HepG2 (cell line): ENCODE data around the gene UAP1L1. TPM values are rescaled to one million over a fixed set of nuclear protein-coding genes. Genes with fewer than 3 reads are reported as not detected.

Experiments
- ARID2 ChIP-seq: sonication (generic); formaldehyde crosslinking; IDR thresholded peaks from 2 replicates; pipeline ENCODE4 v1.8.1; 2022; ENCODE audit warnings: mild to moderate bottlenecking, missing genetic modification reagents, borderline replicate concordance
- CCDC6 ChIP-seq: sonication (generic); formaldehyde crosslinking; IDR thresholded peaks from 2 replicates; pipeline ENCODE4 v1.8.1; 2022; ENCODE audit warnings: mild to moderate bottlenecking, missing genetic modification reagents, moderate library complexity
- ESRRA ChIP-seq: sonication (generic); formaldehyde crosslinking; IDR thresholded peaks from 2 replicates; pipeline ENCODE4 v1.5.1; 2020; ENCODE audit warnings: mild to moderate bottlenecking, low read depth, missing genetic modification reagents
- ISX ChIP-seq: sonication (generic); formaldehyde crosslinking; conservative IDR thresholded peaks from 2 replicates; pipeline ENCODE4 v1.5.0; 2020; ENCODE audit warnings: missing genetic modification reagents
- KMT2A ChIP-seq: sonication (generic); formaldehyde crosslinking; IDR thresholded peaks from 2 replicates; pipeline ENCODE4 v1.4.0; 2020; ENCODE audit warnings: missing genetic modification reagents
- MXI1 ChIP-seq: IDR thresholded peaks from 3 replicates; pipeline ENCODE4 v1.6.1; 2012; ENCODE audit warnings: low read depth, low read length, inconsistent platforms, borderline replicate concordance
- MYC ChIP-seq: sonication (generic); formaldehyde crosslinking; IDR thresholded peaks from 2 replicates; pipeline ENCODE4 v1.9.0; 2021; ENCODE audit warnings: missing genetic modification reagents, borderline replicate concordance
- NR2F2 ChIP-seq: IDR thresholded peaks from 2 replicates; pipeline ENCODE4 v1.6.1; 2012; ENCODE audit warnings: low read depth, inconsistent platforms, borderline replicate concordance
- ONECUT2 ChIP-seq: sonication (generic); formaldehyde crosslinking; IDR thresholded peaks from 2 replicates; pipeline ENCODE4 v1.4.0; 2020; ENCODE audit warnings: missing genetic modification reagents
- PHF8 ChIP-seq: sonication (generic); formaldehyde crosslinking; IDR thresholded peaks from 2 replicates; pipeline ENCODE4 v1.5.0; 2020; ENCODE audit warnings: missing genetic modification reagents
- POGZ ChIP-seq: sonication (generic); formaldehyde crosslinking; IDR thresholded peaks from 2 replicates; pipeline ENCODE4 v1.4.0; 2020; ENCODE audit warnings: mild to moderate bottlenecking, missing genetic modification reagents
- POLR2AphosphoS5 ChIP-seq: IDR thresholded peaks from 2 replicates; pipeline ENCODE4 v1.6.1; 2012; ENCODE audit warnings: low read depth, low read length
- ZNF207 ChIP-seq: fragments of 450-650 bp; IDR thresholded peaks from 2 replicates; pipeline ENCODE4 v1.6.1; 2016; ENCODE audit warnings: antibody characterized with exemption, borderline replicate concordance
- ZNF235 ChIP-seq: sonication (generic); formaldehyde crosslinking; IDR thresholded peaks from 2 replicates; pipeline ENCODE4 v1.8.1; 2023; ENCODE audit warnings: mild to moderate bottlenecking, missing genetic modification reagents, borderline replicate concordance
- ZNF563 ChIP-seq: sonication (generic); formaldehyde crosslinking; IDR thresholded peaks from 2 replicates; pipeline ENCODE4 v1.8.0; 2022; ENCODE audit warnings: mild to moderate bottlenecking, moderate library complexity, missing genetic modification reagents
- ZNF879 ChIP-seq: sonication (generic); formaldehyde crosslinking; IDR thresholded peaks from 2 replicates; pipeline ENCODE4 v1.8.1; 2023; ENCODE audit warnings: missing genetic modification reagents
- polyA plus RNA-seq, 8 experiments: library from polyadenylated mRNA; depleted of rRNA in 3 of 8; stranded (reverse) in 7 of 8; unstranded in 1 of 8; fragments of >200 nt; fragmentation: Illumina TruSeq in 4 of 8; extraction: Trizol in 4 of 8; gene quantifications; 2 replicates each; pipeline versions ENCODE4 v1.2.1 to v1.2.3, GENCODE V29; 2011 to 2016; ENCODE audit warnings: low read depth in 4 of 8, missing spikeins in 1 of 8, mixed read lengths in 1 of 8; ENCODE audit not compliant: insufficient read depth in 1 of 8
- total RNA-seq, 5 experiments: library from RNA; depleted of rRNA; stranded (reverse); fragments of >200 nt; fragmentation: Illumina TruSeq; extraction: Trizol; gene quantifications; 2 replicates each; pipeline ENCODE4 v1.2.3, GENCODE V29; 2016; ENCODE audit warnings: low read depth in 1 of 5
- TF ChIP-seq, protein P1 (sequence below): sonication (generic); formaldehyde crosslinking; IDR thresholded peaks from 2 replicates; pipeline ENCODE4 v1.5.0; 2020; ENCODE audit warnings: mild to moderate bottlenecking, missing genetic modification reagents
- TF ChIP-seq, protein P2 (sequence below): sonication (generic); formaldehyde crosslinking; IDR thresholded peaks from 2 replicates; pipeline ENCODE4 v1.4.0; 2020; ENCODE audit warnings: missing genetic modification reagents, borderline replicate concordance
- TF ChIP-seq, protein P3 (sequence below): sonication (generic); formaldehyde crosslinking; IDR thresholded peaks from 2 replicates; pipeline ENCODE4 v1.5.1; 2020; ENCODE audit warnings: mild to moderate bottlenecking, moderate library complexity, missing genetic modification reagents
- TF ChIP-seq, protein P4 (sequence below): sonication (generic); formaldehyde crosslinking; IDR thresholded peaks from 2 replicates; pipeline ENCODE4 v1.4.0; 2020; ENCODE audit warnings: mild to moderate bottlenecking, missing genetic modification reagents
- TF ChIP-seq, protein P5 (sequence below): sonication (generic); formaldehyde crosslinking; IDR thresholded peaks from 2 replicates; pipeline ENCODE4 v1.9.0; 2022; ENCODE audit warnings: missing genetic modification reagents, mild to moderate bottlenecking, borderline replicate concordance

Gene UAP1L1
- total and polyA plus RNA-seq, 2 of the 13 experiments (the other 11 are each of a cell fraction or from before 2014, with no cell fraction given) = 5.4 to 6.4 TPM

DNA sequence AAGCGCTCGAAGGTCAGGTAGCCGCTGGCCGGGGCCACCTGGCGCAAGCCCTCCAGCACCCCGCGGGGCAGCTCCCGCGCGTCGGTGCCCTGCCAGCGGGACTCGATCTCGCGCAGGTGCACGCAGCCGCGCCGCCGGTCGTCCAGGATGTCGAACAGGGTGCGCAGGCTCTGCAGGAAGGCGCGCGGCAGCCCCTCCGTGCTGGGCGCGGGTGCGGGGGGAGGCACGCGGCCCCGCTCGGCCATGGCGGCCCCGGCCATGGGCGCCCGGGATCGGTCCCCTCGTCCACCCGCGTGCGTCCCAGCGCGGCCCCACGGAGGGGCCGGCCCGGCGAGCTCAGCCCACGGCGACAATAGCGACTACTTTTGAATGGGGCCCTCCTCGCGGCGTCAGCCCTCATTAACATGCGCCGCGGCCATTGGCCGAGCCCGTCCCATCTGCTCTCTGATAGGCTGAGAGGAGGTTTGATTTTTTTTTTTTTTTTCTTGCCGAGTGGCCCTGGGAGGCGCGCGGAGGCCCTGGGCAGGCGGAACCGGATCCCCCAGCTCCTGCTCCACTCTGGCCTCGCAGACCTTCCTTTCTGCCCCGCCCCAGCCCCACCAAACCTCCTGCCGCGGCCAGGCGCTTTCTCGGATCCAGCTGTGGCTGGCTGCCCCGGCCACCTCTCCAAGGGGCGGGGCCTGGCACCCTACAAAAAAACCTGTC, 7.0 kb upstream of the UAP1L1 start, which contains the start of gene SAPCD2 (continued):
- TF ChIP-seq, protein P1, sequence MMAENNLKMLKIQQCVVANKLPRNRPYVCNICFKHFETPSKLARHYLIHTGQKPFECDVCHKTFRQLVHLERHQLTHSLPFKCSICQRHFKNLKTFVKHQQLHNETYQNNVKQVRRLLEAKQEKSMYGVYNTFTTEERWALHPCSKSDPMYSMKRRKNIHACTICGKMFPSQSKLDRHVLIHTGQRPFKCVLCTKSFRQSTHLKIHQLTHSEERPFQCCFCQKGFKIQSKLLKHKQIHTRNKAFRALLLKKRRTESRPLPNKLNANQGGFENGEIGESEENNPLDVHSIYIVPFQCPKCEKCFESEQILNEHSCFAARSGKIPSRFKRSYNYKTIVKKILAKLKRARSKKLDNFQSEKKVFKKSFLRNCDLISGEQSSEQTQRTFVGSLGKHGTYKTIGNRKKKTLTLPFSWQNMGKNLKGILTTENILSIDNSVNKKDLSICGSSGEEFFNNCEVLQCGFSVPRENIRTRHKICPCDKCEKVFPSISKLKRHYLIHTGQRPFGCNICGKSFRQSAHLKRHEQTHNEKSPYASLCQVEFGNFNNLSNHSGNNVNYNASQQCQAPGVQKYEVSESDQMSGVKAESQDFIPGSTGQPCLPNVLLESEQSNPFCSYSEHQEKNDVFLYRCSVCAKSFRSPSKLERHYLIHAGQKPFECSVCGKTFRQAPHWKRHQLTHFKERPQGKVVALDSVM (CRISPR knock-in tag) = 0 out of 2 replicates have a peak, but pooled peaks have one; percentile 40
- TF ChIP-seq ESRRA (CRISPR knock-in tag) = 0 out of 2 replicates have a peak, but pooled peaks have one; percentile 25
- peak; percentile 53; the same call in 1 of the 3 replicates for TF ChIP-seq MXI1
- TF ChIP-seq ARID2 (CRISPR knock-in tag) = 0 out of 2 replicates have a peak, but pooled peaks have one; percentile 45
- peak; percentile 65; the same call in 1 of the 2 replicates for TF ChIP-seq PHF8 (CRISPR knock-in tag)
- TF ChIP-seq MYC (CRISPR knock-in tag) = peak; percentile 53
- TF ChIP-seq, protein P2, sequence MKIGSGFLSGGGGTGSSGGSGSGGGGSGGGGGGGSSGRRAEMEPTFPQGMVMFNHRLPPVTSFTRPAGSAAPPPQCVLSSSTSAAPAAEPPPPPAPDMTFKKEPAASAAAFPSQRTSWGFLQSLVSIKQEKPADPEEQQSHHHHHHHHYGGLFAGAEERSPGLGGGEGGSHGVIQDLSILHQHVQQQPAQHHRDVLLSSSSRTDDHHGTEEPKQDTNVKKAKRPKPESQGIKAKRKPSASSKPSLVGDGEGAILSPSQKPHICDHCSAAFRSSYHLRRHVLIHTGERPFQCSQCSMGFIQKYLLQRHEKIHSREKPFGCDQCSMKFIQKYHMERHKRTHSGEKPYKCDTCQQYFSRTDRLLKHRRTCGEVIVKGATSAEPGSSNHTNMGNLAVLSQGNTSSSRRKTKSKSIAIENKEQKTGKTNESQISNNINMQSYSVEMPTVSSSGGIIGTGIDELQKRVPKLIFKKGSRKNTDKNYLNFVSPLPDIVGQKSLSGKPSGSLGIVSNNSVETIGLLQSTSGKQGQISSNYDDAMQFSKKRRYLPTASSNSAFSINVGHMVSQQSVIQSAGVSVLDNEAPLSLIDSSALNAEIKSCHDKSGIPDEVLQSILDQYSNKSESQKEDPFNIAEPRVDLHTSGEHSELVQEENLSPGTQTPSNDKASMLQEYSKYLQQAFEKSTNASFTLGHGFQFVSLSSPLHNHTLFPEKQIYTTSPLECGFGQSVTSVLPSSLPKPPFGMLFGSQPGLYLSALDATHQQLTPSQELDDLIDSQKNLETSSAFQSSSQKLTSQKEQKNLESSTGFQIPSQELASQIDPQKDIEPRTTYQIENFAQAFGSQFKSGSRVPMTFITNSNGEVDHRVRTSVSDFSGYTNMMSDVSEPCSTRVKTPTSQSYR (CRISPR knock-in tag) = no peak
- TF ChIP-seq ZNF563 (CRISPR knock-in tag) = peak; percentile 52
- no peak for TF ChIP-seq POGZ (CRISPR knock-in tag)
- TF ChIP-seq NR2F2 = no peak
- 0 out of 2 replicates have a peak, but pooled peaks have one; percentile 10 for TF ChIP-seq ZNF235
- TF ChIP-seq ZNF879 (CRISPR knock-in tag) = no peak
- no peak for TF ChIP-seq ISX (CRISPR knock-in tag)
- TF ChIP-seq KMT2A (CRISPR knock-in tag) = peak; percentile 41; the same call in 1 of the 2 replicates
- TF ChIP-seq POLR2AphosphoS5 = peak; percentile 79
- TF ChIP-seq ONECUT2 (CRISPR knock-in tag) = no peak
- no peak for TF ChIP-seq ZNF207
- TF ChIP-seq, protein P3, sequence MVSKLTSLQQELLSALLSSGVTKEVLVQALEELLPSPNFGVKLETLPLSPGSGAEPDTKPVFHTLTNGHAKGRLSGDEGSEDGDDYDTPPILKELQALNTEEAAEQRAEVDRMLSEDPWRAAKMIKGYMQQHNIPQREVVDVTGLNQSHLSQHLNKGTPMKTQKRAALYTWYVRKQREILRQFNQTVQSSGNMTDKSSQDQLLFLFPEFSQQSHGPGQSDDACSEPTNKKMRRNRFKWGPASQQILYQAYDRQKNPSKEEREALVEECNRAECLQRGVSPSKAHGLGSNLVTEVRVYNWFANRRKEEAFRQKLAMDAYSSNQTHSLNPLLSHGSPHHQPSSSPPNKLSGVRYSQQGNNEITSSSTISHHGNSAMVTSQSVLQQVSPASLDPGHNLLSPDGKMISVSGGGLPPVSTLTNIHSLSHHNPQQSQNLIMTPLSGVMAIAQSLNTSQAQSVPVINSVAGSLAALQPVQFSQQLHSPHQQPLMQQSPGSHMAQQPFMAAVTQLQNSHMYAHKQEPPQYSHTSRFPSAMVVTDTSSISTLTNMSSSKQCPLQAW (CRISPR knock-in tag) = no peak; the same call in 1 of the 2 replicates
- TF ChIP-seq, protein P4, sequence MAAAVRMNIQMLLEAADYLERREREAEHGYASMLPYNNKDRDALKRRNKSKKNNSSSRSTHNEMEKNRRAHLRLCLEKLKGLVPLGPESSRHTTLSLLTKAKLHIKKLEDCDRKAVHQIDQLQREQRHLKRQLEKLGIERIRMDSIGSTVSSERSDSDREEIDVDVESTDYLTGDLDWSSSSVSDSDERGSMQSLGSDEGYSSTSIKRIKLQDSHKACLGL (CRISPR knock-in tag) = no peak
- TF ChIP-seq, protein P5, sequence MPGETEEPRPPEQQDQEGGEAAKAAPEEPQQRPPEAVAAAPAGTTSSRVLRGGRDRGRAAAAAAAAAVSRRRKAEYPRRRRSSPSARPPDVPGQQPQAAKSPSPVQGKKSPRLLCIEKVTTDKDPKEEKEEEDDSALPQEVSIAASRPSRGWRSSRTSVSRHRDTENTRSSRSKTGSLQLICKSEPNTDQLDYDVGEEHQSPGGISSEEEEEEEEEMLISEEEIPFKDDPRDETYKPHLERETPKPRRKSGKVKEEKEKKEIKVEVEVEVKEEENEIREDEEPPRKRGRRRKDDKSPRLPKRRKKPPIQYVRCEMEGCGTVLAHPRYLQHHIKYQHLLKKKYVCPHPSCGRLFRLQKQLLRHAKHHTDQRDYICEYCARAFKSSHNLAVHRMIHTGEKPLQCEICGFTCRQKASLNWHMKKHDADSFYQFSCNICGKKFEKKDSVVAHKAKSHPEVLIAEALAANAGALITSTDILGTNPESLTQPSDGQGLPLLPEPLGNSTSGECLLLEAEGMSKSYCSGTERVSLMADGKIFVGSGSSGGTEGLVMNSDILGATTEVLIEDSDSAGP (CRISPR knock-in tag) = peak; percentile 54; the same call in 1 of the 2 replicates
- TF ChIP-seq CCDC6 (CRISPR knock-in tag) = peak; percentile 66
